Upper lobe of right lung (tissue), 1 donor: ENCODE measurements around the gene SERPINA10. TPM values are rescaled to one million over a fixed set of nuclear protein-coding genes. Genes with fewer than 3 reads are reported as not detected.

ENCODE experiments used
- ATAC-seq: fragments of 200-7000 bp; cut with Tn5 transposase; one replicate; pipeline ENCODE4 v1.9.1; 2020; ENCODE audit warnings: mild to moderate bottlenecking, moderate library complexity
- DNase-seq: peaks from one replicate; pipeline ENCODE4 v3.0.0-alpha.2; 2020
- H3K27ac ChIP-seq: fragments of 200-600 bp; one replicate; pipeline ENCODE4 v1.8.0; 2022
- H3K27me3 ChIP-seq: fragments of 200-600 bp; one replicate; pipeline ENCODE4 v1.8.0; 2022; ENCODE audit warnings: mild to moderate bottlenecking
- H3K36me3 ChIP-seq: fragments of 200-600 bp; one replicate; pipeline ENCODE4 v1.8.0; 2022
- H3K4me1 ChIP-seq: fragments of 200-600 bp; one replicate; pipeline ENCODE4 v1.8.0; 2022
- H3K4me3 ChIP-seq: fragments of 200-600 bp; one replicate; pipeline ENCODE4 v1.8.0; 2022; ENCODE audit warnings: mild to moderate bottlenecking
- H3K9me3 ChIP-seq: fragments of 200-600 bp; one replicate; pipeline ENCODE4 v1.8.0; 2022
- intact Hi-C: fragments of 100-400 bp; cut with DNase I; formaldehyde crosslinking; loops from one replicate; pipeline ENCODE4 v1.11.0; 2022
- total RNA-seq: library from RNA; stranded (reverse); fragmentation: NEBNext Ultra II Directional; extraction: Animal tissue kit (Norgen Biotek cat#: 25700); gene quantifications from one replicate; pipeline ENCODE4 v1.2.1, GENCODE V29; 2021
- TF ChIP-seq, protein P1 (sequence below): fragments of 200-600 bp; IDR thresholded peaks from one replicate; pipeline ENCODE4 v1.8.0; 2022; ENCODE audit warnings: antibody characterized with exemption
- donor health status: DM: no; HTN: yes; CAD: no; lungs with severe emphysema.

SERPINA10 gene
- total RNA-seq, 1 donor from 2014 or later = not detected

DNA sequence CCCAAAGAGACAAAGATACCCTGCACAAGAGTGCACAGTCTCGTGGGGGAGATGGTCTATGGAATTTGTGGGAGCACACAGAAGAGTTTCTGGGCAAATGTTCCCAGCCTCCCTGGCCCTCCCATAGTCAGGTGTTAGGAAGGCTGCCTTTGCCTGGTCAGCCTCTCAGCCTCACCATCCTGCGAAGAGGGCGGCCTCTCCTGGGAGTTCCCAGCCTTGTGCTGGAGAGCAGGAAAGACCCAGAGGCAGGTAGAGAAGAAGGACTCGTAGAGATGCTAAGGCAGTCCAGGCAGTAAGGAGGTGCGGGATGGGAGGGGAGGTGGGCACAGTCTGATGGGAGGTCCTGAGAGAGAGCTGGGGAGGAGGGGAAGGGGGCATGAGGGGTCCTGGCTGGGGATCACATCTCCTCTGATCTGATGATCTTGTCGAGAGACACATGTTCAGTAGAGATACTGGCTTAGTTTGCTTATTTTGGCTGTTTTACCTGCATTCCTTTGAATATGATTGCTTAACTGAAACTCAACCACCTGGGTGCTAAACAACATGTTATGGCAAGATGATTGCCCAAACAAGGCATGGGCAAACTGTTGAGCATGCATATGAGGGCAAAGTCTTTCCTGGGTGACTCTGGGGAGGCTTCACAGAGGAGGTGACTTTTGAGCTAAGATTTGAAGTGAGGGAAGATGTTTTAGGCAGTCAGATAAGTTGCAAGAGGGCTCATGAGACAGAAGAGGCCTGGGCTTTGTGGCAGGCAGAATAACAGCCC is 19.6 kb upstream of the SERPINA10 start:
- Histone ChIP-seq H3K9me3 (no peaks in the 10 kb centered on the region), H3K4me3 (no peak overlapping the region), H3K27ac (no peak overlapping the region), H3K36me3 (no peaks in the 10 kb centered on the region), H3K4me1 (no peaks in the 10 kb centered on the region), H3K27me3 (no peaks in the 10 kb centered on the region)
- intact Hi-C loops = no loop called here
- TF ChIP-seq, protein P1, sequence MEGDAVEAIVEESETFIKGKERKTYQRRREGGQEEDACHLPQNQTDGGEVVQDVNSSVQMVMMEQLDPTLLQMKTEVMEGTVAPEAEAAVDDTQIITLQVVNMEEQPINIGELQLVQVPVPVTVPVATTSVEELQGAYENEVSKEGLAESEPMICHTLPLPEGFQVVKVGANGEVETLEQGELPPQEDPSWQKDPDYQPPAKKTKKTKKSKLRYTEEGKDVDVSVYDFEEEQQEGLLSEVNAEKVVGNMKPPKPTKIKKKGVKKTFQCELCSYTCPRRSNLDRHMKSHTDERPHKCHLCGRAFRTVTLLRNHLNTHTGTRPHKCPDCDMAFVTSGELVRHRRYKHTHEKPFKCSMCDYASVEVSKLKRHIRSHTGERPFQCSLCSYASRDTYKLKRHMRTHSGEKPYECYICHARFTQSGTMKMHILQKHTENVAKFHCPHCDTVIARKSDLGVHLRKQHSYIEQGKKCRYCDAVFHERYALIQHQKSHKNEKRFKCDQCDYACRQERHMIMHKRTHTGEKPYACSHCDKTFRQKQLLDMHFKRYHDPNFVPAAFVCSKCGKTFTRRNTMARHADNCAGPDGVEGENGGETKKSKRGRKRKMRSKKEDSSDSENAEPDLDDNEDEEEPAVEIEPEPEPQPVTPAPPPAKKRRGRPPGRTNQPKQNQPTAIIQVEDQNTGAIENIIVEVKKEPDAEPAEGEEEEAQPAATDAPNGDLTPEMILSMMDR = no peak
- ATAC-seq (no peak), DNase-seq (no peak)

- H3K4me3 ChIP-seq = no peak overlapping the region
- intact Hi-C loops = no loop called here
- peaks cover 3% of the 10 kb centered on the region for H3K9me3 ChIP-seq
- H3K27me3 ChIP-seq = no peaks in the 10 kb centered on the region
- ATAC-seq (no peak), DNase-seq (no peak)
- TF ChIP-seq, protein P1 = no peak
- H3K27ac ChIP-seq = no peak overlapping the region
- H3K4me1 ChIP-seq = no peaks in the 10 kb centered on the region
- no peaks in the 10 kb centered on the region for H3K36me3 ChIP-seq
Measured at GRCh38 chr14:94310248-94310647, 17.2 kb upstream of the SERPINA10 start.

GRCh38 chr14:94309721-94310120 is 16.7 kb upstream of the SERPINA10 start:
- intact Hi-C loops = no loop called here
- no peak for ATAC-seq
- no peaks in the 10 kb centered on the region for H3K27me3 ChIP-seq

GRCh38 chr14:94307410-94307992 is 14.4 kb upstream of the SERPINA10 start:
- H3K27ac ChIP-seq = no peak overlapping the region
- H3K4me1 ChIP-seq = no peaks in the 10 kb centered on the region
- ATAC-seq (no peak), DNase-seq (no peak)
- no peaks in the 10 kb centered on the region for H3K27me3 ChIP-seq
- intact Hi-C loops = no loop called here
- TF ChIP-seq, protein P1 = no peak
- no peak overlapping the region for H3K4me3 ChIP-seq
- peaks cover 3% of the 10 kb centered on the region for H3K9me3 ChIP-seq
- no peaks in the 10 kb centered on the region for H3K36me3 ChIP-seq

More at GRCh38 chr14:94309721-94310120, 16.7 kb upstream of the SERPINA10 start:
- Histone ChIP-seq H3K4me1 (no peaks in the 10 kb centered on the region), H3K4me3 (no peak overlapping the region), H3K36me3 (no peaks in the 10 kb centered on the region), H3K9me3 (peaks cover 3% of the 10 kb centered on the region), H3K27ac (no peak overlapping the region)
- TF ChIP-seq, protein P1 = no peak
- DNase-seq = no peak

GRCh38 chr14:94306047-94306978 is 13.2 kb upstream of the SERPINA10 start:
- H3K9me3 ChIP-seq = peaks cover 3% of the 10 kb centered on the region
- H3K4me3 ChIP-seq = no peak overlapping the region
- no peaks in the 10 kb centered on the region for H3K27me3 ChIP-seq
- ATAC-seq = no peak
- H3K4me1 ChIP-seq = no peaks in the 10 kb centered on the region
- no peak overlapping the region for H3K27ac ChIP-seq
- TF ChIP-seq, protein P1 = no peak
- H3K36me3 ChIP-seq = no peaks in the 10 kb centered on the region
- intact Hi-C loops = no loop called here
- DNase-seq = no peak
